GM12878 (cell line): ENCODE results near the gene ACSL1. TPM values are rescaled to one million over a fixed set of nuclear protein-coding genes. Genes with fewer than 3 reads are reported as not detected.
A peak's percentile ranks its signal among the peaks of the same experiment; 100 is the strongest.

Experiments used
- BACH1 ChIP-seq: fragments of 450-650 bp; IDR thresholded peaks from 2 replicates; pipeline ENCODE4 v1.6.1; 2017; ENCODE audit warnings: mild to moderate bottlenecking, borderline replicate concordance
- BCLAF1 ChIP-seq: fragments of 450-650 bp; IDR thresholded peaks from 2 replicates; pipeline ENCODE4 v1.6.1; 2017; ENCODE audit warnings: antibody characterized with exemption, mild to moderate bottlenecking, moderate library complexity
- CHD4 ChIP-seq: fragments of 200-600 bp; sonication (generic); IDR thresholded peaks from 2 replicates; pipeline ENCODE4 v1.6.1; 2016; ENCODE audit warnings: mild to moderate bottlenecking
- GATAD2B ChIP-seq: fragments of 450-650 bp; conservative IDR thresholded peaks from 2 replicates; pipeline ENCODE4 v1.6.1; 2017; ENCODE audit warnings: low read depth, mild to moderate bottlenecking, moderate library complexity
- IKZF1 ChIP-seq: fragments of 450-650 bp; conservative IDR thresholded peaks from 2 replicates; pipeline ENCODE4 v1.6.1; 2017; ENCODE audit warnings: antibody characterized with exemption, mild to moderate bottlenecking
- IRF4 ChIP-seq: IDR thresholded peaks from 2 replicates; pipeline ENCODE4 v1.6.1; 2011; ENCODE audit warnings: low read depth, low read length
- LARP7 ChIP-seq: fragments of 450-650 bp; IDR thresholded peaks from 2 replicates; pipeline ENCODE4 v1.6.1; 2017; ENCODE audit warnings: mild to moderate bottlenecking
- MEF2A ChIP-seq: IDR thresholded peaks from 2 replicates; pipeline ENCODE4 v1.6.1; 2011; ENCODE audit warnings: low read depth, mild to moderate bottlenecking, low read length, moderate library complexity; ENCODE audit not compliant: insufficient read depth
- NKRF ChIP-seq: fragments of 450-650 bp; conservative IDR thresholded peaks from 2 replicates; pipeline ENCODE4 v1.6.1; 2017; ENCODE audit warnings: mild to moderate bottlenecking, moderate library complexity
- PAX5 ChIP-seq: IDR thresholded peaks from 2 replicates; pipeline ENCODE4 v1.6.1; 2011; ENCODE audit warnings: low read depth, low read length, borderline replicate concordance
- POLR2AphosphoS2 ChIP-seq: IDR thresholded peaks from 2 replicates; pipeline ENCODE4 v1.6.1; 2011; ENCODE audit warnings: low read depth, mild to moderate bottlenecking, low read length, improper control_type of control experiment, moderate library complexity
- RAD51 ChIP-seq: fragments of 450-650 bp; IDR thresholded peaks from 2 replicates; pipeline ENCODE4 v1.6.1; 2016; ENCODE audit warnings: moderate library complexity, mild to moderate bottlenecking, inconsistent platforms
- RUNX3 ChIP-seq: IDR thresholded peaks from 2 replicates; pipeline ENCODE4 v1.6.1; 2012; ENCODE audit warnings: low read length, inconsistent platforms
- TBL1XR1 ChIP-seq: IDR thresholded peaks from 2 replicates; pipeline ENCODE4 v1.6.1; 2012; ENCODE audit warnings: low read depth, low read length, improper control_type of control experiment
- TCF12 ChIP-seq: IDR thresholded peaks from 2 replicates; pipeline ENCODE4 v1.6.1; 2011; ENCODE audit warnings: low read depth, mild to moderate bottlenecking, low read length
- TCF3 ChIP-seq: IDR thresholded peaks from 2 replicates; pipeline ENCODE4 v1.6.1; 2012; ENCODE audit warnings: low read depth, mild to moderate bottlenecking, low read length, borderline replicate concordance; ENCODE audit not compliant: insufficient read depth
- ZNF274 ChIP-seq: IDR thresholded peaks from one replicate; pipeline ENCODE4 v1.8.0; 2011; ENCODE audit not compliant: insufficient read length, insufficient read depth
- ZNF384 ChIP-seq: IDR thresholded peaks from 2 replicates; pipeline ENCODE4 v1.6.1; 2012; ENCODE audit warnings: low read depth, mild to moderate bottlenecking, low read length, improper control_type of control experiment, borderline replicate concordance
- polyA plus RNA-seq, 11 experiments: library from polyadenylated mRNA; depleted of rRNA in 4 of 11; unstranded in 6 of 11; stranded (reverse) in 5 of 11; fragments of >200 nt; fragmentation: Nextera tagmentation in 4 of 11; fragmentation: Illumina TruSeq in 1 of 11; extraction: Ambion mirVana in 4 of 11; extraction: Trizol in 1 of 11; gene quantifications; 1 replicate in 1 of 11; 2 replicates in 10 of 11; pipeline versions ENCODE4 v1.2.1 to v1.2.3, GENCODE V29; 2011 to 2016; ENCODE audit warnings: inconsistent platforms in 2 of 11, missing spikeins in 2 of 11, low read depth in 1 of 11
- total RNA-seq, 4 experiments: library from RNA; depleted of rRNA in 3 of 4; stranded (reverse); fragments of >200 nt in 3 of 4; fragmentation: Illumina TruSeq in 1 of 4; extraction: Trizol in 1 of 4; gene quantifications; 2 replicates each; pipeline versions ENCODE4 v1.2.1 to v1.2.3, GENCODE V29; 2013 to 2021
- TF ChIP-seq, protein P1 (sequence below): IDR thresholded peaks from 2 replicates; pipeline ENCODE4 v1.6.1; 2011; ENCODE audit warnings: low read depth, mild to moderate bottlenecking, low read length, moderate library complexity, borderline replicate concordance; ENCODE audit errors: extremely low read depth
- TF ChIP-seq, protein P2 (sequence below), 3 experiments: IDR thresholded peaks in 2 of 3; conservative IDR thresholded peaks in 1 of 3; 2 replicates each; pipeline ENCODE4 v1.5.1; 2011; ENCODE audit warnings: low read depth in 3 of 3, low read length in 3 of 3, mild to moderate bottlenecking in 3 of 3, control low read depth in 2 of 3, moderate library complexity in 2 of 3, inconsistent platforms in 1 of 3, mixed read lengths in 1 of 3; ENCODE audit not compliant: control insufficient read depth in 2 of 3, insufficient read depth in 1 of 3; ENCODE audit errors: extremely low read depth in 1 of 3

The ACSL1 gene
- total and polyA plus RNA-seq, 10 of the 15 experiments (the other 5 are each of a cell fraction or from before 2014, with no cell fraction given) = 30.7 to 68.1 (median 58.7) TPM

DNA sequence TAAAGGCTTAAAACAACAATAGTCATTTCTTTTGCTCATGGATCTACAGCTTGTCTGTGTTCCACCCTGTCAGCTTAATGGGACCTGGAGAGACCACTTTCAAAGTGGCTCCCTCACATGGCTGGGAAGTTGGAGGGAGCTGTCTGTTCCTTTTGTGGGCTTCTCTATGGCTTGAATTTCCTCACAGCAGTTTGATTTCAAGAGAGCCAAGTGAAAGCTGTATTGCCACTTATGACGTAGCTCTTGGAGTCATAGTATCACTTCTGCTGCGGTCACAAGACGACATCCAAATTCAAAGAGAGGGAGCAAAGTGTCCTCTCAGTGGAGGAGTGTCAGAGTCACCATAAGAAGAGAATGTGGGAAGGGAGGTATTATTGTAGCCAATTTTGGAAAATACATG, 22.7 kb upstream of the ACSL1 start (continued):
- no peak for TF ChIP-seq BACH1
- TF ChIP-seq MEF2A = no peak
- TF ChIP-seq RAD51 = no peak
- no peak for TF ChIP-seq POLR2AphosphoS2
- TF ChIP-seq BCLAF1 = no peak
- no peak for TF ChIP-seq ZNF274
- TF ChIP-seq RUNX3 = peak; percentile 87
- TF ChIP-seq CHD4 = no peak
- no peak for TF ChIP-seq ZNF384
- TF ChIP-seq, protein P1, sequence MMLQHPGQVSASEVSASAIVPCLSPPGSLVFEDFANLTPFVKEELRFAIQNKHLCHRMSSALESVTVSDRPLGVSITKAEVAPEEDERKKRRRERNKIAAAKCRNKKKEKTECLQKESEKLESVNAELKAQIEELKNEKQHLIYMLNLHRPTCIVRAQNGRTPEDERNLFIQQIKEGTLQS = no peak
- no peak for TF ChIP-seq TCF3
- TF ChIP-seq LARP7 = no peak
- no peak for TF ChIP-seq NKRF
- TF ChIP-seq, protein P2, sequence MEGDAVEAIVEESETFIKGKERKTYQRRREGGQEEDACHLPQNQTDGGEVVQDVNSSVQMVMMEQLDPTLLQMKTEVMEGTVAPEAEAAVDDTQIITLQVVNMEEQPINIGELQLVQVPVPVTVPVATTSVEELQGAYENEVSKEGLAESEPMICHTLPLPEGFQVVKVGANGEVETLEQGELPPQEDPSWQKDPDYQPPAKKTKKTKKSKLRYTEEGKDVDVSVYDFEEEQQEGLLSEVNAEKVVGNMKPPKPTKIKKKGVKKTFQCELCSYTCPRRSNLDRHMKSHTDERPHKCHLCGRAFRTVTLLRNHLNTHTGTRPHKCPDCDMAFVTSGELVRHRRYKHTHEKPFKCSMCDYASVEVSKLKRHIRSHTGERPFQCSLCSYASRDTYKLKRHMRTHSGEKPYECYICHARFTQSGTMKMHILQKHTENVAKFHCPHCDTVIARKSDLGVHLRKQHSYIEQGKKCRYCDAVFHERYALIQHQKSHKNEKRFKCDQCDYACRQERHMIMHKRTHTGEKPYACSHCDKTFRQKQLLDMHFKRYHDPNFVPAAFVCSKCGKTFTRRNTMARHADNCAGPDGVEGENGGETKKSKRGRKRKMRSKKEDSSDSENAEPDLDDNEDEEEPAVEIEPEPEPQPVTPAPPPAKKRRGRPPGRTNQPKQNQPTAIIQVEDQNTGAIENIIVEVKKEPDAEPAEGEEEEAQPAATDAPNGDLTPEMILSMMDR (IDR thresholded peaks at IDR 0.05 in 2 of 3, conservative IDR thresholded peaks at IDR 0.05 in 1 of 3; ENCODE audit: control insufficient read depth in 2 of 3, extremely low read depth in 1 of 3, insufficient read depth in 1 of 3, low read depth in 3 of 3, low read length in 3 of 3) = no peak
- no peak for TF ChIP-seq GATAD2B
- no peak for TF ChIP-seq TBL1XR1
- TF ChIP-seq IRF4 = 0 out of 2 replicates have a peak, but pooled peaks have one; percentile 37
- TF ChIP-seq TCF12 = no peak
- peak; percentile 46 for TF ChIP-seq IKZF1
- TF ChIP-seq PAX5 = no peak
